Upper lobe of left lung (tissue), 6 donors: ENCODE measurements around the gene DCPS. TPM values are rescaled to one million over a fixed set of nuclear protein-coding genes. Genes with fewer than 3 reads are reported as not detected.
"Not testable (repeated sequence)": the region's sequence is repeated elsewhere in the genome, so short reads cannot be mapped to it uniquely, and the experiment has no call there.

Source experiments
- ATAC-seq, 2 donors: fragments of 200-7000 bp; cut with Tn5 transposase; one replicate each; pipeline ENCODE4 v1.9.1; 2022; ENCODE audit warnings: mild to moderate bottlenecking in 2 of 2, moderate library complexity in 2 of 2; ENCODE audit not compliant: low FRiP score in 2 of 2
- DNase-seq, 2 donors: peaks; one replicate each; pipeline ENCODE4 v3.0.0-alpha.2; 2019 to 2020
- H3K27ac ChIP-seq, 4 donors: fragments of 200-600 bp; sonication (generic); one replicate each; pipeline ENCODE4 v1.5.1; 2016 to 2019
- H3K27me3 ChIP-seq, 4 donors: fragments of 200-600 bp; sonication (generic); one replicate each; pipeline ENCODE4 v1.5.1; 2017 to 2019
- H3K36me3 ChIP-seq, 4 donors: fragments of 200-600 bp; sonication (generic); one replicate each; pipeline ENCODE4 v1.5.1; 2016 to 2019
- H3K4me1 ChIP-seq, 4 donors: fragments of 200-600 bp; sonication (generic); one replicate each; pipeline ENCODE4 v1.5.1; 2018 to 2019
- H3K4me3 ChIP-seq, 4 donors: fragments of 200-600 bp; sonication (generic); one replicate each; pipeline ENCODE4 v1.5.1; 2017 to 2019; ENCODE audit warnings: mild to moderate bottlenecking in 2 of 4, moderate library complexity in 1 of 4
- H3K9me3 ChIP-seq, 4 donors: fragments of 200-600 bp; sonication (generic); one replicate each; pipeline ENCODE4 v1.5.1; 2018 to 2019
- EP300 ChIP-seq, 4 donors: sonication (generic); formaldehyde crosslinking; IDR thresholded peaks; one replicate each; pipeline ENCODE4 v1.5.1; 2017; ENCODE audit warnings: antibody characterized with exemption in 4 of 4, control low read depth in 2 of 4
- POLR2A ChIP-seq, 4 donors: fragments of 450-650 bp; IDR thresholded peaks; one replicate each; pipeline ENCODE4 v1.5.1; 2016 to 2017; ENCODE audit warnings: antibody characterized with exemption in 4 of 4, mild to moderate bottlenecking in 2 of 4
- POLR2AphosphoS5 ChIP-seq, 2 donors: sonication (generic); formaldehyde crosslinking; IDR thresholded peaks; one replicate each; pipeline ENCODE4 v1.5.1; 2017; ENCODE audit warnings: antibody characterized with exemption in 2 of 2
- WGBS, 2 donors: methylation state at CpG; one replicate each; pipeline ENCODE4 v1.1.5; 2017 to 2018; 5-methylcytosine and 5-hydroxymethylcytosine counted together
- total RNA-seq, 6 donors: library from RNA; depleted of rRNA in 4 of 6; stranded (reverse); fragments of >200 nt in 4 of 6; gene quantifications; one replicate each; pipeline versions ENCODE4 v1.1.0 to v1.2.1, GENCODE V29; 2016 to 2021
- TF ChIP-seq, protein P1 (sequence below), 6 experiments: fragments of 450-650 bp in 4 of 6; fragments of 200-600 bp in 2 of 6; sonication (generic) in 2 of 6; IDR thresholded peaks; one replicate each; pipeline ENCODE4 v1.5.1; 2016 to 2019; ENCODE audit warnings: antibody characterized with exemption in 6 of 6
- donor health status: DM: no; HTN: no; CAD: no; lungs with moderate emphysema.
- donor health status: DM: no; HTN: yes; CAD: no; lungs with severe emphysema.

Gene DCPS
- total RNA-seq, 6 donors from 2014 or later: 6.3 to 21.4 (median 14.1) TPM

DNA sequence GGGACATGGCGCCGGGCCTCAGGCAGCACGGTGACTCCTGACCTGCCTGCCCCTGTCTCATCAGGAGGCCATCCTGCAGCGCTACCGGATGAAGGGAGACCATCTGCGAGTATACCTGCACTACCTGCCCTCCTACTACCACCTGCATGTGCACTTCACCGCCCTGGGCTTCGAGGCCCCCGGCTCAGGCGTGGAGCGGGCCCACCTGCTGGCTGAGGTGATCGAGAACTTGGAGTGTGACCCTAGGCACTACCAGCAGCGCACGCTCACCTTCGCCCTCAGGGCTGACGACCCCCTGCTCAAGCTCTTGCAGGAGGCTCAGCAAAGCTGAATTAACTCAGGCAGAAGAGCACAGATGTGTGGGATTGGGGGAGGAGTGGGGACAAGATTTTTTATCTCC is 41.4 kb downstream of the DCPS start:
- no peak for TF ChIP-seq POLR2A (IDR thresholded peaks at IDR 0.05)
- TF ChIP-seq POLR2AphosphoS5 (IDR thresholded peaks at IDR 0.05): no peak
- TF ChIP-seq, protein P1, sequence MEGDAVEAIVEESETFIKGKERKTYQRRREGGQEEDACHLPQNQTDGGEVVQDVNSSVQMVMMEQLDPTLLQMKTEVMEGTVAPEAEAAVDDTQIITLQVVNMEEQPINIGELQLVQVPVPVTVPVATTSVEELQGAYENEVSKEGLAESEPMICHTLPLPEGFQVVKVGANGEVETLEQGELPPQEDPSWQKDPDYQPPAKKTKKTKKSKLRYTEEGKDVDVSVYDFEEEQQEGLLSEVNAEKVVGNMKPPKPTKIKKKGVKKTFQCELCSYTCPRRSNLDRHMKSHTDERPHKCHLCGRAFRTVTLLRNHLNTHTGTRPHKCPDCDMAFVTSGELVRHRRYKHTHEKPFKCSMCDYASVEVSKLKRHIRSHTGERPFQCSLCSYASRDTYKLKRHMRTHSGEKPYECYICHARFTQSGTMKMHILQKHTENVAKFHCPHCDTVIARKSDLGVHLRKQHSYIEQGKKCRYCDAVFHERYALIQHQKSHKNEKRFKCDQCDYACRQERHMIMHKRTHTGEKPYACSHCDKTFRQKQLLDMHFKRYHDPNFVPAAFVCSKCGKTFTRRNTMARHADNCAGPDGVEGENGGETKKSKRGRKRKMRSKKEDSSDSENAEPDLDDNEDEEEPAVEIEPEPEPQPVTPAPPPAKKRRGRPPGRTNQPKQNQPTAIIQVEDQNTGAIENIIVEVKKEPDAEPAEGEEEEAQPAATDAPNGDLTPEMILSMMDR (IDR thresholded peaks at IDR 0.05): no peak
- no peak for TF ChIP-seq EP300 (IDR thresholded peaks at IDR 0.05)
- no peak overlapping the region for H3K4me3 ChIP-seq
- peaks cover 3 to 56% (median 18%) of the 10 kb centered on the region in 4 donors for H3K36me3 ChIP-seq
- H3K27me3 ChIP-seq: no peaks in the 10 kb centered on the region
- no peak for DNase-seq
- 92 to 95% methylated on average over 12 to 16 of the region's 16 CpGs for WGBS, 2 donors
- no peaks in the 10 kb centered on the region for H3K9me3 ChIP-seq
- H3K27ac ChIP-seq: peak overlapping the region; percentile 77 to 86 (median 80)
- peaks cover 8 to 23% (median 16%) of the 10 kb centered on the region in 4 donors for H3K4me1 ChIP-seq
- ATAC-seq: no peak

- Histone ChIP-seq H3K9me3 (no peaks in the 10 kb centered on the region), H3K36me3 (peaks cover 3 to 51% (median 18%) of the 10 kb centered on the region in 4 donors), H3K27ac (peak overlapping the region; percentile 77 to 86 (median 80)), H3K4me3 (no peak overlapping the region), H3K4me1 (peaks cover 3 to 24% (median 13%) of the 10 kb centered on the region in 4 donors), H3K27me3 (no peaks in the 10 kb centered on the region)
- peak; percentile 65 to 88 for ATAC-seq
- TF ChIP-seq, protein P1 (IDR thresholded peaks at IDR 0.05): no peak
- TF ChIP-seq POLR2AphosphoS5 (IDR thresholded peaks at IDR 0.05): peak in 1 of 2 donors; percentile 34
- WGBS, 2 donors: 60 to 64% methylated on average over 16 to 17 of the region's 17 CpGs
- peak in 1 of 2 donors; percentile 60 for DNase-seq
These were observed 42.1 kb downstream of the DCPS start for GRCh38 chr11:126345759-126346585.

DNA sequence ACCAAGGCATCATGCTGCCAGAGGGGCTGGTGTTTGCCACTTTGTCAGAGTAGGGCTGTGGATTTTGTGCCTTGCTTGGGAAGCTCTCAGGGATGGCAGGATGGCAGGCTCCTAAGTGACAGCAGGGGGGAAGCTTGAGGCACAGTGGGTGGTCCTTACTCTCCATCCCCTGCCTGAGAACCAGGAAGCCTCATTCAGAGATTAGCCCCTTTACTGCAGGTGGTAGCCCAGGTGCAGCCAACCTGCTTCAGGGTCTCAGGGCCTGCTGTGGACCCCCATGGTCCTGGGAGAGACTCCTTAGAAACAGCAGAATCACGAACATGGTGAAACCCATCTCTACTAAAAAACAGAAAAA is 42.7 kb downstream of the DCPS start:
- WGBS, 2 donors: 95 to 100% methylated on average over 1 of the region's 1 CpG
- Histone ChIP-seq H3K4me1 (peaks cover 3 to 28% (median 13%) of the 10 kb centered on the region in 4 donors), H3K27me3 (no peaks in the 10 kb centered on the region), H3K27ac (peak overlapping the region; percentile 77 to 86 (median 80)), H3K36me3 (peaks cover 3 to 45% (median 18%) of the 10 kb centered on the region in 4 donors), H3K9me3 (no peaks in the 10 kb centered on the region), H3K4me3 (no peak overlapping the region)
- TF ChIP-seq, protein P1 (IDR thresholded peaks at IDR 0.05): no peak
- no peak for TF ChIP-seq EP300 (IDR thresholded peaks at IDR 0.05)
- no peak for TF ChIP-seq POLR2A (IDR thresholded peaks at IDR 0.05)
- TF ChIP-seq POLR2AphosphoS5 (IDR thresholded peaks at IDR 0.05): no peak
- no peak for ATAC-seq
- DNase-seq: no peak

- H3K27ac ChIP-seq: peak overlapping the region; percentile 77 to 86 (median 80)
- H3K4me1 ChIP-seq: peaks cover 3 to 28% (median 15%) of the 10 kb centered on the region in 4 donors
- not testable (repeated sequence) for H3K4me3 ChIP-seq, H3K9me3 ChIP-seq, ATAC-seq, DNase-seq, H3K27me3 ChIP-seq
- peaks cover 3 to 42% (median 16%) of the 10 kb centered on the region in 4 donors for H3K36me3 ChIP-seq
- WGBS, 2 donors: 93% methylated on average over 7 of the region's 7 CpGs
These were observed 43.1 kb downstream of the DCPS start for GRCh38 chr11:126346946-126347345.

GRCh38 chr11:126347751-126348668 is 44.1 kb downstream of the DCPS start:
- Histone ChIP-seq H3K36me3 (peaks cover 3 to 33% (median 13%) of the 10 kb centered on the region in 4 donors), H3K27ac (peak overlapping the region; percentile 24 to 45 (median 34)), H3K4me1 (peaks cover 3 to 28% (median 19%) of the 10 kb centered on the region in 4 donors), H3K4me3 (no peak overlapping the region), H3K27me3 (no peaks in the 10 kb centered on the region), H3K9me3 (no peaks in the 10 kb centered on the region)
- WGBS, 2 donors: 72 to 81% methylated on average over 12 to 17 of the region's 17 CpGs
- DNase-seq (no peak), ATAC-seq (no peak)
- TF ChIP-seq POLR2AphosphoS5 (IDR thresholded peaks at IDR 0.05) (no peak), EP300 (IDR thresholded peaks at IDR 0.05) (no peak), POLR2A (IDR thresholded peaks at IDR 0.05) (no peak)
- TF ChIP-seq, protein P1 (IDR thresholded peaks at IDR 0.05): no peak
